ENCODE data around the gene MCAM. TPM values are rescaled to one million over a fixed set of nuclear protein-coding genes. Genes with fewer than 3 reads are reported as not detected.

The MCAM gene
- total and polyA plus RNA-seq, 4 donors: 274 to 1,386 (median 506) TPM

DNA sequence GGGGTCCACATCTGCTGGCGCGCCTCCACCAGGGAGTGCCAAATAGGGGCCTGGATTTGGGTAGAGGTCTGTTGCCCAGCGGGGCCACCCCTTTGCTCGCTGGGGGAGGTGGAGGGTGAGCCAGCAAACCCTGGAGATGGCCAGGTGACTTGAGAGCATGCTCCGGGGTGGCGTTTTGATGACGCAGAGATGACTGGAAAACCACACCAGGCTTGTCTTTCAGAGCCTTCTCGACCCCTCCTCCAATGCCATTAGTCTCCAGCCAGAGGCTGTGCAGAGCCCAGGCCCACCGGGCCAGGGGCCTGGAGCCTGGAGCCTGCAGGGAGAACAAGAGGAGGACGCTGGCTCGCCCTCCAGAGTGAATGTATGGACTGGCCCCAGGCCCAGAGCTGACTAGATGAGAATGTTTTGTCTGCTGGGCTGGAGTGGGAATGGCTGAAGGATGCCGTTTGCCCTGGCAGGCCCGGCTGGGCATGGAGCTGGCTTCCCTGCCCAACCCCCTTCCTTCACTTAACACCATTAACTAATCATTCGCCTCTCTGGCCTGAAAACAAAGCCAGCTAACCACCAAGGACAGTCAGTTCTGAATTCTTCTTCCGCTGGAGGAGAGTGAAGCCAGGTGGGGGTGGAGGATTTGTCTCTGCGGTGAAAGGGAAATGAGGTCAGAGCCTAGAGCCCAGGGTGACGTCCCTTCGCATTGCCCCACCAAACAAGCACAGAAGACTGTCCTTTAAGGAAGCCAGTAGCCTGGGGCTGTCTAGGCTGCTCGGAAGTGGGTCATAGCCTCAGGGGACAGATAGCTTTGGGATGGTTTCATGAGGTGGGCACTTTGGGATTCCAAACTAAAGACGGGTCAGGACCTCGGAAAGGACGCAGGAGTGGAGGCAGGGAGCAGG lies 1.6 kb upstream of the MCAM start:
- Histone ChIP-seq H3K36me3 (ENCODE audit: control insufficient read depth in 1 of 2, insufficient read depth in 2 of 2, low read length in 1 of 2) (peaks cover 0 to 5% of the 10 kb centered on the region in 2 donors), H3K4me3 (ENCODE audit: low read length in 2 of 2) (no peak overlapping the region), H3K4me1 (ENCODE audit: control insufficient read depth in 1 of 2, insufficient read depth in 2 of 2, low read length in 2 of 2) (no peaks in the 10 kb centered on the region), H3K9me3 (ENCODE audit: control insufficient read depth, low read length) (no peaks in the 10 kb centered on the region), H3K27ac (ENCODE audit: low read depth in 1 of 2, low read length in 2 of 2) (peak overlapping the region; percentile 63 to 97), H3K27me3 (ENCODE audit: control insufficient read depth in 1 of 2, insufficient read depth in 2 of 2, low read length in 1 of 2) (no peaks in the 10 kb centered on the region)
- intact Hi-C loops (cut with DNase I): no loop called here
- DNase-seq (peak in 1 of 2 donors; percentile 80), ATAC-seq (ENCODE audit: low FRiP score) (no peak)
- 11 to 19% methylated on average over 22 of the region's 22 CpGs for WGBS, 2 donors

DNA sequence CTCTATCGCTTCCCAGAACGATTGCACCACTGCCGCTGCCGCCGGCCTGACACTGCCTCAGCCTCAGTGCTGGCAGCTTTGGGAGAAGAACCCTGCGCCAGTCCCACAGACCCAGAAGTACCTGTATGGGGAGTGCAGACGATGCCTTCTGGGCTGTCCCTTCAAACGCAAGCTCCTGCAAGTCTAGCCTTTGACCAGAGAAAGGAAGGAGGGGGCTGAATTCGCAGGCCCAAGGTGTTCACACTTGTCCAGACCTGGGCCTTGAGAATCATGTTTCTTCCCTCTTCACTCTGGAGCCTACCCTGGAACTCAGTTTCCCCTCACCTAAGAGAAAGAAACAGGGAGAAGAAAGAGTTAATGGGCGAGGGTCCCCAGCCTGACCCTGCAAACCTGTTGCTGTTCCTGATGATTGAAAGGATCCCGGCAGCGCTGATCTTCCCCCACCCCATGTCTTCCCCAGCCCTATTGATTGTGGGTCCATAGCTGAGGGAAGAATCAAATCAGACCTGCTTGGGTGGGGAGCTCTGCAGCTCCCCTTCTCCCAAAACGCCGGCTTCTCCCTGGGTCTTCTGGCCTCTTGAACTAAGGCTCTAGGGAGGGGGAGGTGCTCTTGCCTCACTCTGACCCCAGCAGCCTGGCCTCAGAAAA lies 786 bp upstream of the MCAM start:
- no peaks in the 10 kb centered on the region for H3K9me3 ChIP-seq (ENCODE audit: control insufficient read depth, low read length)
- no peak for DNase-seq
- H3K4me1 ChIP-seq (ENCODE audit: control insufficient read depth in 1 of 2, insufficient read depth in 2 of 2, low read length in 2 of 2): no peaks in the 10 kb centered on the region
- H3K27ac ChIP-seq (ENCODE audit: low read depth in 1 of 2, low read length in 2 of 2): peak overlapping the region; percentile 63 to 97
- intact Hi-C loops (cut with DNase I): loop anchor here in 1 of 2 donors (1.0 kb wide), 1 partner anchor 215 kb away; no protein-coding TSS in a partner anchor
- H3K4me3 ChIP-seq (ENCODE audit: low read length in 2 of 2): no peak overlapping the region
- no peaks in the 10 kb centered on the region for H3K27me3 ChIP-seq (ENCODE audit: control insufficient read depth in 1 of 2, insufficient read depth in 2 of 2, low read length in 1 of 2)
- H3K36me3 ChIP-seq (ENCODE audit: control insufficient read depth in 1 of 2, insufficient read depth in 2 of 2, low read length in 1 of 2): peaks cover 1 to 7% of the 10 kb centered on the region in 2 donors
- no peak for ATAC-seq (ENCODE audit: low FRiP score)
- WGBS, 2 donors: 31 to 32% methylated on average over 14 of the region's 14 CpGs

DNA sequence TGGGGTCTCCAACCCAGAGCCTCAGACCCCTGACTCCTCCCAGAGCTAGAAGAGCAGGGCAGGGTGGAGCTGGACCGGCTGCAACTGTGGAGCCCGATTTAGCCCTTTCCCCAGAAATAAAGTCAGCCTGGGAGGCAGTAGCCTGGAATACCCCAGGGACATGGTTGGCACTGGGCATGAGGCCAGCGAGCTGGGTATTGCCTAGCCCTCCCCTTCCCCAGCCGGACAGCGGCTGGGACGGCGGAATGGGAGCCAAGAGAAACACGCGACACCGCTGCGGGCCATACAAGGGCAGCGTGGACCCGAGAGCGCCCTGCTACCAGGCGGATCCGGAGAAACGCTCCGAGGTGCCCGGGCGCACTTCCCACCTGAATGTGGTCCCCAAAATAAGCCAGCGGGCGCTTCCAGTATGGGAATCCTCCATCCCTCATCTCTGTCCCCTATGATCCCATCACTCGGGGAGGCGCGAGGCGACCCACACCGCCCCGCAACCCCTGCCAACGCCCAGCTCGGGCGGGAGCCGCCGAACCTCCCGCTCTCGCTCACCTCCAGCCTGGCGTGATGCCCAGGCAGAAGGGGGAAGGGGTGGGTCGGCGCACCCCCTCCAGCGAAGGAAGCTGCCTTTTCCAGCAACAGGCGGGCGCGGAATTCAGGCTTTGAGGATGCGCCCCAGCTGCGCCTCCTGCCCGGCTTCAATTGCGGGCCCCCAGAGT lies 758 bp downstream of the MCAM start:
- Histone ChIP-seq H3K4me3 (ENCODE audit: low read length in 2 of 2) (peak overlapping the region; percentile 48 to 64), H3K27ac (ENCODE audit: low read depth in 1 of 2, low read length in 2 of 2) (peak overlapping the region; percentile 70 to 96), H3K27me3 (ENCODE audit: control insufficient read depth in 1 of 2, insufficient read depth in 2 of 2, low read length in 1 of 2) (no peaks in the 10 kb centered on the region), H3K36me3 (ENCODE audit: control insufficient read depth in 1 of 2, insufficient read depth in 2 of 2, low read length in 1 of 2) (peaks cover 4 to 8% of the 10 kb centered on the region in 2 donors), H3K4me1 (ENCODE audit: control insufficient read depth in 1 of 2, insufficient read depth in 2 of 2, low read length in 2 of 2) (no peaks in the 10 kb centered on the region), H3K9me3 (ENCODE audit: control insufficient read depth, low read length) (no peaks in the 10 kb centered on the region)
- intact Hi-C loops (cut with DNase I): no loop called here
- ATAC-seq (ENCODE audit: low FRiP score) (peak; percentile 61), DNase-seq (peak; percentile 93 to 97)
- WGBS, 2 donors: 0 to 1% methylated on average over 41 to 46 of the region's 46 CpGs

DNA sequence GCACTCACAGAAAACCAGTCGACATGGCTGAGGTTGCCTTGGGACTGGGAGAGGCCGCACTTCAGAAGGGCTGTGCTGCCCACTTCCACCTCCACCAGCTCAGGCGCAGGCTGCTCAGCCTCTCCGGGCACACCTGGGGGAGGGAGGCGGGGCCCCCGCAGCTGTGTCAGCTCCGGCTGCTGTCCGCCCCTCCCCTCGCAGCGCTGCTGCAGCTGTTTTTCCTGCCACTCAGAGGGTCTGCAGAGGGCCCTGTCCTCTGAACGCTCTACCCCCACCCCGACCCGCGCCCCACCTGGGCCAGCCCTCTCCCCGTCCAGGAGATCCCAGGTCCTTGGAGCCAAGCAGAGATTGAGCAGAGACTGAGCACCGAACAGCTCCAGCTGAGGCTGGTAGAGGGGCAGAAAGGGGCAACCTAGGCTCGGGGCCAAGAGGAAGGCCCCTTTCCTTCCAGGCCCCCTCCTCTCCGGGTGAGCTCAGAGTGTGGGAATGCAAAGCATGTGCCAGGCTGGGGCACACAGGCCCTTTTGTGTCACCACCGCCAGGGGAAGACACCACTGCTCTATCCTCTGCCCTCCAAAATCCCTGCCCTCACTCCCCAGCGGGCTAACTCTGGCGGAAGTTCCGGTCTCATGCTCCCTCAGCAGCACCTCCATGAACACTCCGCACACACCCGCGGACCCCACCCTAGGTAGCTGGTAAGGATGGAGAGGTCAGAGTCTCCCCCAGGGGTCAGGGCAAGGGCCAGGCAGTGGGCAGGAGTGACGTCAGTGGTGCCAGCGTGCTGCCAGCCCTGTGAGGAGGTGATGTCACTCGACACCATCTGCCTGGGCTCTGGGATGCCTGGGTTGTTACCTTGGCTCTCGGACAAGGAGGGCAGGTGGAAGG lies 1.6 kb downstream of the MCAM start:
- no peaks in the 10 kb centered on the region for H3K9me3 ChIP-seq (ENCODE audit: control insufficient read depth, low read length)
- peak overlapping the region; percentile 9 to 64 for H3K4me3 ChIP-seq (ENCODE audit: low read length in 2 of 2)
- no peaks in the 10 kb centered on the region for H3K4me1 ChIP-seq (ENCODE audit: control insufficient read depth in 1 of 2, insufficient read depth in 2 of 2, low read length in 2 of 2)
- H3K27ac ChIP-seq (ENCODE audit: low read depth in 1 of 2, low read length in 2 of 2): peak overlapping the region in 1 of 2 donors; percentile 18
- DNase-seq: peak; percentile 73 to 86
- no peaks in the 10 kb centered on the region for H3K27me3 ChIP-seq (ENCODE audit: control insufficient read depth in 1 of 2, insufficient read depth in 2 of 2, low read length in 1 of 2)
- ATAC-seq (ENCODE audit: low FRiP score): peak; percentile 34
- WGBS, 2 donors: 4 to 6% methylated on average over 29 of the region's 29 CpGs
- H3K36me3 ChIP-seq (ENCODE audit: control insufficient read depth in 1 of 2, insufficient read depth in 2 of 2, low read length in 1 of 2): peaks cover 4 to 9% of the 10 kb centered on the region in 2 donors
- intact Hi-C loops (cut with DNase I): no loop called here

DNA sequence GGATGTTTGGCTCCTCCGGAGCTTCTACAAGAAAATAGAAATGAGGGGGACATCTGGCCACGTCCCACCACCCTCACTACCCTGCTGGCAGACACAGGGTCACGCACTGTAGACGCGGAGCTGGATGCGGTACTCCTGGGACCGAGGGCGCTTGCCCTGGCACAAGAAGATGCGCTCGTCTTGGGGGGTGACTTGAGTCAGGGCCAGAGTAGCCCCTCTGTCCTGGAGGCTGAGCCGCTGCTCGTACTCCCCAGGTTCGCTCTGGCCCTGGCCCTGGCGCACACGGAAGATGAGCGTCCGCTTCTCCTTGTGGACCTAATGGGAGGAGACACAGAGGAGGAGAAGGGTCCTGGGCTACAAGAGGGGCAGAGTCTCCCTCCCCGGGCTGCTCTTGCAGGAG lies 2.2 kb downstream of the MCAM start:
- no peak for DNase-seq
- 44 to 47% methylated on average over 18 of the region's 18 CpGs for WGBS, 2 donors
- Histone ChIP-seq H3K27ac (ENCODE audit: low read depth in 1 of 2, low read length in 2 of 2) (peak overlapping the region in 1 of 2 donors; percentile 18), H3K4me1 (ENCODE audit: control insufficient read depth in 1 of 2, insufficient read depth in 2 of 2, low read length in 2 of 2) (no peaks in the 10 kb centered on the region), H3K36me3 (ENCODE audit: control insufficient read depth in 1 of 2, insufficient read depth in 2 of 2, low read length in 1 of 2) (peaks cover 4 to 15% of the 10 kb centered on the region in 2 donors), H3K4me3 (ENCODE audit: low read length in 2 of 2) (peak overlapping the region; percentile 9 to 64), H3K9me3 (ENCODE audit: control insufficient read depth, low read length) (no peaks in the 10 kb centered on the region), H3K27me3 (ENCODE audit: control insufficient read depth in 1 of 2, insufficient read depth in 2 of 2, low read length in 1 of 2) (no peaks in the 10 kb centered on the region)
- ATAC-seq (ENCODE audit: low FRiP score): no peak
- intact Hi-C loops (cut with DNase I): no loop called here

DNA sequence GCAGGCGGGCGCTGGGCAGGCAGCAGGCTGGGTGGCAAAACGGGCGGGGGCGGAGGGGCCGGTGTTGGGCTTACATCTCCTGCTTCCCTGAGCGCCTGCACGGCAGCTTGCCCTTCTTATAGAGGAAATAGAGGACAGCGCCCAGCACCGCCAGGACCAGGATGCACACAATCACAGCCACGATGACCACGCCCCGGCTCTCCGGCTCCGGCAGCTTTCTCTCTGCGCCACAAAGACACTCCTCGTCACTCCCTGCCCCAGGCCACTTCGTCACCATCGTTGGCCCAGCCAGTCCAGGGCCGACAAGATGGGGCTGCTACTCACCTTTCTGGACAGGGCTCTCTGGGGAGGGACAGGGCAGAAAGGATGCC lies 6.3 kb downstream of the MCAM start:
- intact Hi-C loops (cut with DNase I): no loop called here
- Histone ChIP-seq H3K9me3 (ENCODE audit: control insufficient read depth, low read length) (no peaks in the 10 kb centered on the region), H3K27me3 (ENCODE audit: control insufficient read depth in 1 of 2, insufficient read depth in 2 of 2, low read length in 1 of 2) (no peaks in the 10 kb centered on the region), H3K27ac (ENCODE audit: low read depth in 1 of 2, low read length in 2 of 2) (no peak overlapping the region), H3K4me3 (ENCODE audit: low read length in 2 of 2) (no peak overlapping the region), H3K36me3 (ENCODE audit: control insufficient read depth in 1 of 2, insufficient read depth in 2 of 2, low read length in 1 of 2) (peaks cover 4 to 17% of the 10 kb centered on the region in 2 donors), H3K4me1 (ENCODE audit: control insufficient read depth in 1 of 2, insufficient read depth in 2 of 2, low read length in 2 of 2) (peaks cover 0 to 3% of the 10 kb centered on the region in 2 donors)
- DNase-seq: peak in 1 of 2 donors; percentile 76
- 83 to 86% methylated on average over 20 of the region's 20 CpGs for WGBS, 2 donors
- no peak for ATAC-seq (ENCODE audit: low FRiP score)

DNA sequence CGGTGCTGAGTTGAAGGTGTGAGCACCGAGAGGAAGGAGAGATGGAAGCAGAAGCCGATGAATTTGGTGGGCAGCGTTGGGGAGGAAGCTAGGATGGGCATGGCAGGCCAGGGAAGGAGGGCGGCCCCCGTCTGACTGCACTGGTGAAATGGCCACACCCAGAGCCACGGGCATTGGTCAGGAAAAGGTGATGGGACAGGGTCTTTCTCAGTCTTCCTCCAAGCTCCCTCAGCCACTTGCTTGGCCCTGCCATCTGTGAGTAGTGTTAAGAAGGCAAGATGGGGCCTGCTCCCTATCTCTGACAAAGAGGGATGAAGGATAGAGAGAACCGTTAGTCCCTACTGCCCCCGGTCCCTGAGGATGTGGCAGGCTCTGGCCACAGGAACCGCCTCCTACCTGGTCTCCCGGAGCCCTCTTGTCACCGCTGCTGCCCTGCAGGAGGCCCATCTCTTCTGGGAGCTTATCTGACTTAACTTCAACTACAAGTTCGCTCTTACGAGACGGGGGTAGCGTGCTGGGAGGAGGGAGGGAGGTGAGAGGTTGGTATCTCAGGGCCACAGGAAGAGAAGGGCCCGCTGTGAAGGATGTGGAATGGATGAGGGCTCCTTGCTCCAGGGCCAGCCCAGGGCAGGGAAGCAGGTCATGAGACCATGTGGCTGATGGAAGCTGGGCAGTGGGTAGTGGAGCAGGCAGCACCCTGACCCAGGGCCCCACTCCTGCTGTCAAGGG lies 6.8 kb downstream of the MCAM start:
- Histone ChIP-seq H3K4me3 (ENCODE audit: low read length in 2 of 2) (no peak overlapping the region), H3K4me1 (ENCODE audit: control insufficient read depth in 1 of 2, insufficient read depth in 2 of 2, low read length in 2 of 2) (peaks cover 0 to 3% of the 10 kb centered on the region in 2 donors), H3K36me3 (ENCODE audit: control insufficient read depth in 1 of 2, insufficient read depth in 2 of 2, low read length in 1 of 2) (peaks cover 4 to 17% of the 10 kb centered on the region in 2 donors), H3K27me3 (ENCODE audit: control insufficient read depth in 1 of 2, insufficient read depth in 2 of 2, low read length in 1 of 2) (no peaks in the 10 kb centered on the region), H3K9me3 (ENCODE audit: control insufficient read depth, low read length) (no peaks in the 10 kb centered on the region), H3K27ac (ENCODE audit: low read depth in 1 of 2, low read length in 2 of 2) (peak overlapping the region in 1 of 2 donors; percentile 32)
- 73 to 80% methylated on average over 17 of the region's 17 CpGs for WGBS, 2 donors
- ATAC-seq (ENCODE audit: low FRiP score): no peak
- DNase-seq: no peak
- intact Hi-C loops (cut with DNase I): no loop called here
